Measurements from ENCODE around the gene PREB.
A peak's percentile ranks its signal among the peaks of the same experiment; 100 is the strongest.
"Not testable (repeated sequence)": the region's sequence is repeated elsewhere in the genome, so short reads cannot be mapped to it uniquely, and the experiment has no call there.

PREB gene

GRCh38 chr2:27133905-27134780 lies at the start of gene PREB:
Gene PREB, minus strand, starts transcription at chr2:27134636. Its CDS starts 215 bp downstream, at chr2:27134421.
- DNase-seq (ENCODE audit: low read depth), result peak; percentile 97

- no peak for DNase-seq (ENCODE audit: low read depth)
Measured at GRCh38 chr2:27184115-27184514, 49.7 kb upstream of the PREB start.

- DNase-seq (ENCODE audit: low read depth), result no peak
Measured at GRCh38 chr2:27182346-27182745, 47.9 kb upstream of the PREB start.

GRCh38 chr2:27179344-27180000 lies 45.0 kb upstream of the PREB start:
- DNase-seq (ENCODE audit: low read depth), result no peak

- no peak for DNase-seq (ENCODE audit: low read depth)
Measured at GRCh38 chr2:27178469-27178868, 44.0 kb upstream of the PREB start.

- no peak for DNase-seq (ENCODE audit: low read depth)
Measured at GRCh38 chr2:27177441-27178351, 43.3 kb upstream of the PREB start.

GRCh38 chr2:27175781-27176180 lies 41.3 kb upstream of the PREB start:
- DNase-seq (ENCODE audit: low read depth), result not testable (repeated sequence)

- DNase-seq (ENCODE audit: low read depth), result no peak
Measured at GRCh38 chr2:27175330-27175729, 40.9 kb upstream of the PREB start.

- no peak for DNase-seq (ENCODE audit: low read depth)
Measured at GRCh38 chr2:27174638-27175037, 40.2 kb upstream of the PREB start.

GRCh38 chr2:27171351-27171848 lies 37.0 kb upstream of the PREB start:
- no peak for DNase-seq (ENCODE audit: low read depth)

GRCh38 chr2:27170581-27171337 lies 36.3 kb upstream of the PREB start:
- DNase-seq (ENCODE audit: low read depth), result no peak

- no peak for DNase-seq (ENCODE audit: low read depth)
Measured at GRCh38 chr2:27164960-27165763, 30.7 kb upstream of the PREB start.

- DNase-seq (ENCODE audit: low read depth), result no peak
Measured at GRCh38 chr2:27162151-27163121, 28.0 kb upstream of the PREB start.

GRCh38 chr2:27160191-27160590 lies 25.8 kb upstream of the PREB start:
- DNase-seq (ENCODE audit: low read depth), result no peak

- no peak for DNase-seq (ENCODE audit: low read depth)
Measured at GRCh38 chr2:27159271-27159670, 24.8 kb upstream of the PREB start.

GRCh38 chr2:27158468-27158867 lies 24.0 kb upstream of the PREB start:
- no peak for DNase-seq (ENCODE audit: low read depth)

- no peak for DNase-seq (ENCODE audit: low read depth)
Measured at GRCh38 chr2:27155069-27155520, 20.7 kb upstream of the PREB start.

- no peak for DNase-seq (ENCODE audit: low read depth)
Measured at GRCh38 chr2:27154488-27154887, 20.1 kb upstream of the PREB start.

- DNase-seq (ENCODE audit: low read depth), result no peak
Measured at GRCh38 chr2:27152796-27153464, 18.5 kb upstream of the PREB start.
